Subcutaneous adipose tissue (tissue), 4 donors: ENCODE measurements around the gene GLT1D1. TPM values are rescaled to one million over a fixed set of nuclear protein-coding genes. Genes with fewer than 3 reads are reported as not detected.

Experiments
- total RNA-seq, 4 donors: library from RNA; depleted of rRNA; stranded (reverse); fragments of >200 nt; gene quantifications; one replicate each; pipeline ENCODE4 v1.1.0, GENCODE V29; 2016
- TF ChIP-seq, protein P1 (sequence below): fragments of 450-650 bp; IDR thresholded peaks from one replicate; pipeline ENCODE4 v1.5.1; 2016; ENCODE audit warnings: low read depth, mild to moderate bottlenecking, control low read depth, antibody characterized with exemption, moderate library complexity

GLT1D1 gene
- total RNA-seq, 4 donors from 2014 or later: 0.22 to 0.75 TPM; not detected in 2

DNA sequence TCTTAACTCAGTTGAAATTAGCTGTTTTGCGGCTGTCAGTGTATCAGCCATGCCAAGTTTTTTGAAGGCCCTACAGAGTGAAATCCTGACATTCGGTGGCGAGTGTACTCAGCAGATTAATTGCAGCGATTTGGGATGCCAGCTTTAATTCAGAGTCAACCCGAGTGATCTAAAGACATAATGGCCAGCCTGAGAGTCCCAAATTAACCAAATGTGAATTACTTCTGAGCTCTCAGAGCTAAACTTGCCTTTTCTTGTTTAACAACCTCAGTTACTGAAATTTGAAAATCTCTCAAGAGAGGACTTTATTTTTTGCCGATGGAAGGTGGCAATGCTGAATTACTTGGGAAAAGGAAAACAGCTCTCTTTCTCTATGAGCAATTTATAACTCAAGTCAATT is 148.5 kb downstream of the GLT1D1 start:
- TF ChIP-seq, protein P1, sequence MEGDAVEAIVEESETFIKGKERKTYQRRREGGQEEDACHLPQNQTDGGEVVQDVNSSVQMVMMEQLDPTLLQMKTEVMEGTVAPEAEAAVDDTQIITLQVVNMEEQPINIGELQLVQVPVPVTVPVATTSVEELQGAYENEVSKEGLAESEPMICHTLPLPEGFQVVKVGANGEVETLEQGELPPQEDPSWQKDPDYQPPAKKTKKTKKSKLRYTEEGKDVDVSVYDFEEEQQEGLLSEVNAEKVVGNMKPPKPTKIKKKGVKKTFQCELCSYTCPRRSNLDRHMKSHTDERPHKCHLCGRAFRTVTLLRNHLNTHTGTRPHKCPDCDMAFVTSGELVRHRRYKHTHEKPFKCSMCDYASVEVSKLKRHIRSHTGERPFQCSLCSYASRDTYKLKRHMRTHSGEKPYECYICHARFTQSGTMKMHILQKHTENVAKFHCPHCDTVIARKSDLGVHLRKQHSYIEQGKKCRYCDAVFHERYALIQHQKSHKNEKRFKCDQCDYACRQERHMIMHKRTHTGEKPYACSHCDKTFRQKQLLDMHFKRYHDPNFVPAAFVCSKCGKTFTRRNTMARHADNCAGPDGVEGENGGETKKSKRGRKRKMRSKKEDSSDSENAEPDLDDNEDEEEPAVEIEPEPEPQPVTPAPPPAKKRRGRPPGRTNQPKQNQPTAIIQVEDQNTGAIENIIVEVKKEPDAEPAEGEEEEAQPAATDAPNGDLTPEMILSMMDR: no peak

DNA sequence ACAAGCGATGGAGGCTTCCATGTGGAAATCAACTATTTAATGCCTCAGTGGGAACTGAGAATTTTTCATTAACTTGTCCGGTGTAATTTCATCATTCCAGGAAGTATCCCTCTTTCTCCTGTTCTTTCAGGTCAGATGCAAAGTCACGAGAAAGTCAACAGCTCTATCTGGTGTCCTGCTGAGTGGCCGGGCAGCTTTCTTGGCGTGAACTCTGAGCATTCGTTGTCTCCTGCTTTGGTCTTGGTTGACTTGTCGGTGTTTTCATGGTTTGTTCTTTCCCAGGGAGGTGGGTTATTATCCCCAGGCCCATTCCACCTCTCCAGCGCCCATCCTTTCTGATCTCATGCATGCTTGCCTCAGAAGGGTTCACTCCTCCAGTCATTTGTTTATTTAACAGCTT is 149.1 kb downstream of the GLT1D1 start:
- TF ChIP-seq, protein P1: no peak

DNA sequence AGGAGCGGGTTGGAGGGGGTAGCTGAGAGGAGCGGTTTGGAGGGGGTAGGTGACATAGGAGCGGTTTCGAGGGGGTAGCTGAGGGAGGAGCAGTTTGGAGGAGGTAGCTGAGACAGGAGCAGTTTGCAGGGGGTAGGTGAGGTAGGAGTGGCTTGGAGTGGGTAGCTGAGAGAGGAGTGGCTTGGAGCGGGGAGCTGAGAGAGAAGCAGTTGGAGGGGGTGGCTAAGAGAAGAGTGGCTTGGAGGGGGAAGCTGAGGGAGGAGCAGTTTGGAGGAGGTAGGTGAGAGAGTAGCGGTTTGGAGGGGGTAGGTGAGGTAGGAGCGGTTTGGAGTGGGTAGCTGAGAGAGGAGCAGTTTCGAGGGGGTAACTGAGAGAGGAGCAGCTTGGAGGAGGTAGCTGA is 152.1 kb downstream of the GLT1D1 start:
- TF ChIP-seq, protein P1: no peak

DNA sequence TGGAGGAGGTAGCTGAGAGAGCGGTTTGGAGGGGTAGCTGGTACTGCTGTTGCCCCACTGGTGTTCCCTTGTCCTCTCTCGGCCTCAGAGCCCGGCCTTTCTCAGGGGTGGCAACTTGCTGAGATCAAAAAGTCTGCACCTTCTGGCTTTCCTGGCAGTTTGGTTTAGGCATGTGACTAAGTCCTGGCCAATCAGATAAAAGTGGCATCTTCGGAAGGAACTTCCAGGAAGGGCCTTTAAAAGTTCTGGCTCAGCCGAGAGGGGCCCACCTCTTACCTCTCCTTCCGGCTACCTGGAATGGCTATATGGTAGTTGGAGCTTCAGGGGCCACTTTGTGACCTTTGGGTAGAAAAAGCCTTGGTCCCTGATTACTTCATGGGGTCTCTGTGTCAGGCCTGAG is 152.6 kb downstream of the GLT1D1 start:
- TF ChIP-seq, protein P1: no peak

DNA sequence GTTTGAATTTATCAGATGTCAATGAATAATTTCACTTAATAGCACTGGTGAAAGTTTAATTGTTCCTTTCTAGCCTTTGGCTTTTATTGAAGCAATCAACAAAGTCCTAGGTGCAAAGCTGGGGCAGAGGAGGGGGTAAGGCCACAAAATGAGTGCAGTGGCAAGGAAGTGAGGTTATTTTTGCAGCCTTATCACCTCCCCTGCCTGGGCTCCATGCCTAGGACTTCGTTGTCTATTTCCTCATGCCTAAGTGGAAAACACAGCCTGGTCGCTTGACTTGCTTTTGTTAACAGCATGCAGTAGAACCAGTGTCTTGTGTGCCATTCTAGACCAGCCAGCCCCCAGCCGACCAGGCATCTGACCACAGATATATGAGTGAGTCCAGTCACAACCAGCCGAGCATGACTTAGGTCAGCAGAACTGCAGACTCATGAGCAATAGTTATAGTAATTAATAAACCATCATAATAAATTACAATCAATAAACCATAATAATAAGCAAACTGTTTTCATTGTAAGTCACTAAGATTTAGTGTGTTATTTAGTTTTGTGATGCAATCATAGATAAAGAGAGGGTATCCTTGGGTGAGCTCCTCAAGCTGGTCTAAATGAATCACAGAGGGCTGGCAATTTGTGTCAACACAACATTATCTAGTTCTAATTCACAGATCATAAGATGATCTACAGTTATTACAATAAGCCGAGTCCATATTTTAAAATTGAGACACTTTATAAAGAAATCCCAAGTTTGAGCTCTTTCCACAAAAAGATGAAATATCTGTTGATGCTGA is 156.8 kb downstream of the GLT1D1 start:
- TF ChIP-seq, protein P1: no peak

DNA sequence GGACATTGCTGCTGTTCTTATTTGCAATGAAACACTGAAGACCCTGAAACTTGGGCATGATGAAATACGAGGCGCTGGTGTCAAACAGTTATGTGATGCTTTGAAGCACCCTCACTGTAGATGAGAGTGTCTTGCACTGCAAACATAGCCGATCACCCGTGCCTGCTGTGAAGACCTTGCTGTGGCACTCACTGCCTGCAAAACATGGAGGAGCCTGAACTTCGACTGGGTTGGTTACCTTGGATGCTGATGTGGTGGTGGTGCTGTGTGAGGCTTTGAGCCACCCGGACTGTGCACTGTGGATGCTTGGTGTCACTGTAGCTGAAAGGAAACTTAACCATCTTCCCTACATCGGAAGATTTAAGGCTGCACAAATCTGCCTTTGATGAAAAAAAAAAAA is 162.9 kb downstream of the GLT1D1 start:
- TF ChIP-seq, protein P1: no peak

DNA sequence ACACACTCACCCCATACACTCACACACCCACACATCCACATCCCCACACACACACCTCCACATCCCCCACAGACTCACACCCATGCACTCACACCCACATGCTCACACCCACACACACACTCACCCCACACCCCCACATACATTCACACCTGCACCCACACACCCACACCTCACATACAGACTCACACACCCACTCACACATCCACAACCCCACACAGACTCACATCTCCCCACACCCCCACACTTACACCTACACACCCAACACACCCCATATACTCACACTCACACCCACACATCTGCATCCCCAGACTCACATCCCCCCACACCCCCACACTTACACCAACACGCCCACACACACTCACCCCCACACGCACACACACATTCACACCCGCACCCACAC is 171.8 kb downstream of the GLT1D1 start:
- TF ChIP-seq, protein P1: no peak
